Hippocampal formation (tissue), 2 donors: ENCODE results near the gene CDC6.

Experiments
- DNase-seq, 2 donors: peaks; one replicate each; lab custom pipeline; 2025; lab: John Stamatoyannopoulos, UW

CDC6 gene

GRCh38 chr17:40287494-40288369 lies at the start of gene CDC6:
TSS of gene CDC6 (plus strand) at chr17:40287879. CDS start at chr17:40289421, 1,542 bp downstream.
- DNase-seq = peak; percentile 99

GRCh38 chr17:40241252-40241834 lies 46.3 kb upstream of the CDC6 start:
- no peak for DNase-seq

GRCh38 chr17:40242774-40243173 lies 44.9 kb upstream of the CDC6 start:
- no peak for DNase-seq

- no peak for DNase-seq
Observed at GRCh38 chr17:40243761-40244160, 43.9 kb upstream of the CDC6 start.

GRCh38 chr17:40244255-40244654 lies 43.4 kb upstream of the CDC6 start:
- no peak for DNase-seq

- DNase-seq = no peak
Observed at GRCh38 chr17:40247926-40248495, 39.7 kb upstream of the CDC6 start.

- DNase-seq = no peak
Observed at GRCh38 chr17:40248507-40248906, 39.2 kb upstream of the CDC6 start.

GRCh38 chr17:40251576-40251975 lies 36.1 kb upstream of the CDC6 start:
- no peak for DNase-seq

- no peak for DNase-seq
Observed at GRCh38 chr17:40253565-40253964, 34.1 kb upstream of the CDC6 start.

- DNase-seq = no peak
Observed at GRCh38 chr17:40259505-40259904, 28.2 kb upstream of the CDC6 start.

GRCh38 chr17:40260528-40260927 lies 27.2 kb upstream of the CDC6 start:
- no peak for DNase-seq

GRCh38 chr17:40264458-40265185 lies 23.1 kb upstream of the CDC6 start:
- DNase-seq = no peak

GRCh38 chr17:40265337-40265736 lies 22.3 kb upstream of the CDC6 start:
- no peak for DNase-seq

- no peak for DNase-seq
Observed at GRCh38 chr17:40266882-40267281, 20.8 kb upstream of the CDC6 start.

GRCh38 chr17:40268141-40268712 lies 19.5 kb upstream of the CDC6 start:
- no peak for DNase-seq

- no peak for DNase-seq
Observed at GRCh38 chr17:40278414-40278813, 9.3 kb upstream of the CDC6 start.

- no peak for DNase-seq
Observed at GRCh38 chr17:40279402-40279801, 8.3 kb upstream of the CDC6 start.

GRCh38 chr17:40281663-40282062 lies 6.0 kb upstream of the CDC6 start:
- no peak for DNase-seq

GRCh38 chr17:40283662-40284061 lies 4.0 kb upstream of the CDC6 start:
- DNase-seq = no peak

- DNase-seq = no peak
Observed at GRCh38 chr17:40284085-40284713, 3.5 kb upstream of the CDC6 start.

GRCh38 chr17:40286473-40286872 lies 1.2 kb upstream of the CDC6 start:
- no peak for DNase-seq

GRCh38 chr17:40287159-40287493 lies 553 bp upstream of the CDC6 start:
- DNase-seq = no peak
